ENCODE measurements around the gene TRPM1.

Gene TRPM1

GRCh38 chr15:31078471-31078870 lies 23.1 kb downstream of the TRPM1 start:
- H3K4me3 ChIP-seq (ENCODE audit: low read length): no peak overlapping the region
- TF ChIP-seq CTCF (conservative IDR thresholded peaks at IDR 0.05; ENCODE audit: low read depth, low read length): no peak
- no peak for DNase-seq (ENCODE audit: low read depth)

GRCh38 chr15:31077941-31078340 lies 23.6 kb downstream of the TRPM1 start:
- no peak for TF ChIP-seq CTCF (conservative IDR thresholded peaks at IDR 0.05; ENCODE audit: low read depth, low read length)
- no peak overlapping the region for H3K4me3 ChIP-seq (ENCODE audit: low read length)
- DNase-seq (ENCODE audit: low read depth): no peak

- no peak for DNase-seq (ENCODE audit: low read depth)
- TF ChIP-seq CTCF (conservative IDR thresholded peaks at IDR 0.05; ENCODE audit: low read depth, low read length): no peak
- no peak overlapping the region for H3K4me3 ChIP-seq (ENCODE audit: low read length)
These were observed 24.3 kb downstream of the TRPM1 start for GRCh38 chr15:31077181-31077580.

- TF ChIP-seq CTCF (conservative IDR thresholded peaks at IDR 0.05; ENCODE audit: low read depth, low read length): no peak
- H3K4me3 ChIP-seq (ENCODE audit: low read length): no peak overlapping the region
- DNase-seq (ENCODE audit: low read depth): no peak
These were observed 27.2 kb downstream of the TRPM1 start for GRCh38 chr15:31074321-31074720.

- H3K4me3 ChIP-seq (ENCODE audit: low read length): no peak overlapping the region
- no peak for TF ChIP-seq CTCF (conservative IDR thresholded peaks at IDR 0.05; ENCODE audit: low read depth, low read length)
- no peak for DNase-seq (ENCODE audit: low read depth)
These were observed 30.7 kb downstream of the TRPM1 start for GRCh38 chr15:31070867-31071266.

- no peak overlapping the region for H3K4me3 ChIP-seq (ENCODE audit: low read length)
- DNase-seq (ENCODE audit: low read depth): no peak
- no peak for TF ChIP-seq CTCF (conservative IDR thresholded peaks at IDR 0.05; ENCODE audit: low read depth, low read length)
These were observed 32.0 kb downstream of the TRPM1 start for GRCh38 chr15:31069360-31070000.

GRCh38 chr15:31067890-31068603 lies 33.5 kb downstream of the TRPM1 start:
- no peak for TF ChIP-seq CTCF (conservative IDR thresholded peaks at IDR 0.05; ENCODE audit: low read depth, low read length)
- no peak for DNase-seq (ENCODE audit: low read depth)
- H3K4me3 ChIP-seq (ENCODE audit: low read length): no peak overlapping the region
